Ishikawa (cell line): ENCODE data around the gene SH3RF3.

Experiments used
- CEBPB ChIP-seq: IDR thresholded peaks from 2 replicates; pipeline ENCODE4 v1.6.1; 2012
- CREB1 ChIP-seq: IDR thresholded peaks from 2 replicates; pipeline ENCODE4 v1.6.1; 2012; ENCODE audit warnings: low read depth
- EGR1 ChIP-seq: IDR thresholded peaks from 2 replicates; pipeline ENCODE4 v1.6.1; 2012
- EP300 ChIP-seq: IDR thresholded peaks from 2 replicates; pipeline ENCODE4 v1.6.1; 2012; ENCODE audit warnings: borderline replicate concordance
- FOXM1 ChIP-seq: IDR thresholded peaks from 2 replicates; pipeline ENCODE4 v1.6.1; 2012; ENCODE audit warnings: low read depth, borderline replicate concordance
- NFIC ChIP-seq: IDR thresholded peaks from 2 replicates; pipeline ENCODE4 v1.6.1; 2012
- RAD21 ChIP-seq: IDR thresholded peaks from 2 replicates; pipeline ENCODE4 v1.6.1; 2012; ENCODE audit warnings: low read depth
- REST ChIP-seq: IDR thresholded peaks from 2 replicates; pipeline ENCODE4 v1.6.1; 2012; ENCODE audit warnings: low read depth, mild to moderate bottlenecking
- TAF1 ChIP-seq: IDR thresholded peaks from 2 replicates; pipeline ENCODE4 v1.6.1; 2012; ENCODE audit warnings: low read depth, mild to moderate bottlenecking
- TCF12 ChIP-seq: IDR thresholded peaks from 2 replicates; pipeline ENCODE4 v1.6.1; 2012; ENCODE audit warnings: low read depth
- TEAD4 ChIP-seq: IDR thresholded peaks from 2 replicates; pipeline ENCODE4 v1.6.1; 2012
- YY1 ChIP-seq: IDR thresholded peaks from 2 replicates; pipeline ENCODE4 v1.6.1; 2012; ENCODE audit warnings: low read depth
- ZBTB7A ChIP-seq: IDR thresholded peaks from 2 replicates; pipeline ENCODE4 v1.6.1; 2012; ENCODE audit warnings: low read depth
- TF ChIP-seq, protein P1 (sequence below): IDR thresholded peaks from 2 replicates; pipeline ENCODE4 v1.6.1; 2012
- TF ChIP-seq, protein P2 (sequence below): IDR thresholded peaks from 2 replicates; pipeline ENCODE4 v1.6.1; 2012

Gene SH3RF3

GRCh38 chr2:109129921-109130722 lies 1.1 kb downstream of the SH3RF3 start:
- TF ChIP-seq CEBPB (no peak), TEAD4 (no peak), RAD21 (no peak), REST (no peak), ZBTB7A (no peak), FOXM1 (no peak), TAF1 (no peak), CREB1 (no peak), YY1 (no peak), TCF12 (no peak), EP300 (no peak), EGR1 (no peak), NFIC (no peak)
- TF ChIP-seq, protein P1, sequence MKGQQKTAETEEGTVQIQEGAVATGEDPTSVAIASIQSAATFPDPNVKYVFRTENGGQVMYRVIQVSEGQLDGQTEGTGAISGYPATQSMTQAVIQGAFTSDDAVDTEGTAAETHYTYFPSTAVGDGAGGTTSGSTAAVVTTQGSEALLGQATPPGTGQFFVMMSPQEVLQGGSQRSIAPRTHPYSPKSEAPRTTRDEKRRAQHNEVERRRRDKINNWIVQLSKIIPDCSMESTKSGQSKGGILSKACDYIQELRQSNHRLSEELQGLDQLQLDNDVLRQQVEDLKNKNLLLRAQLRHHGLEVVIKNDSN = no peak
- TF ChIP-seq, protein P2, sequence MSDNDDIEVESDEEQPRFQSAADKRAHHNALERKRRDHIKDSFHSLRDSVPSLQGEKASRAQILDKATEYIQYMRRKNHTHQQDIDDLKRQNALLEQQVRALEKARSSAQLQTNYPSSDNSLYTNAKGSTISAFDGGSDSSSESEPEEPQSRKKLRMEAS = no peak

DNA sequence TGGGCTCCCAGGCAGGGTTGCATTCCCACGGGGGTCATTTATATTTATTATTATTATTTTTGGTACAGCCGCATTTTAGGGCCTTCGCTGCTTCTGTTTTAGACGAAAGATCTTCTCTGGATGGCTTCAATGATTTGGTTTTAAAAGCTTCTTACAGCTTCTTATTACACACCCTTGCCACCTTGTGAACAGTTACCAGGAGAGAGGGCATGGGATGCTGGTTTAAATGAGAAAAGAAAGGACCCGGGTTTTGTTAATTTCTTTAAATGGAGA lies 1.7 kb downstream of the SH3RF3 start:
- TF ChIP-seq REST (no peak), TCF12 (no peak)

DNA sequence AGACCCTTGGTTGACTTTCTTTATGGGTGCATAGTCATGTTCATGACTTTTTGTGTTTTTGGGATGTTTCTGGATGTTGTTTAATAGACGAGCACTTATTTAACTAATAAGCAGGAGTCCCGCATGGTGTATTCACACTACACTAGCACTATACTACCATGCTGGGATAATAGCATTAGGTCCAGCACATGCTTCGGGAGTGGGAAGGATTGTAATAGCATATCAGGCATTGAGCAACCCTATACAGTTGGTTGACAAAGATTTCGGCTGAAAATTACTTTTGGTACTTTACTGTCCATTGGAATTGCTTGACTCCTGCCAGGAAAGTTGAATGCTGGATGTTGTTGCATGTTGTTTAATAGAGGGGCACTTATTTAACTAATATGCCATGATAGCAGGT lies 2.8 kb downstream of the SH3RF3 start:
- TF ChIP-seq REST = no peak
- TF ChIP-seq NFIC = no peak
- TF ChIP-seq CEBPB = no peak
- no peak for TF ChIP-seq YY1
- no peak for TF ChIP-seq EP300
- TF ChIP-seq, protein P1 = no peak
- no peak for TF ChIP-seq TCF12
- TF ChIP-seq CREB1 = no peak
- no peak for TF ChIP-seq FOXM1
- TF ChIP-seq TAF1 = no peak
- no peak for TF ChIP-seq EGR1
- no peak for TF ChIP-seq TEAD4
- TF ChIP-seq, protein P2 = no peak
- no peak for TF ChIP-seq ZBTB7A
- TF ChIP-seq RAD21 = no peak

DNA sequence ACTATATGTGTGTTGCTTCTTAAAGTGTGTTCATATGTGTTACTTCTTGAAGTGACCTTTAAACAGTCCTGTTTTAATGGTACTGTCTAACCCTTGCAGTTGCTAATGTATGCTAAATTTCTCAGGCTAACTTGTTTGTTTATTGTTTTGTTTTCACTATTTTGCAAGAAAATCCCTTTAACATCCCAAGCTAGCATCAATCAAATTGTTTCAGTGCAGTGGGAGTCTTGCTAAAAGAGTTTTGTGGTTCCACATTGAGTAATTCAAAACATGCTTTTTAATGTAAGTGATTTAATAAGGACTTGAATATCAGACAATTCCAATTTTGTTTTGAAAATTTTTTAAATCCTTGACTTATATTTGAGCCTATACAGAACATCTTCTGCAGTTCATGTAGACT lies 3.6 kb downstream of the SH3RF3 start:
- no peak for TF ChIP-seq CREB1
- TF ChIP-seq REST = no peak
- TF ChIP-seq RAD21 = no peak
- no peak for TF ChIP-seq NFIC
- no peak for TF ChIP-seq ZBTB7A
- TF ChIP-seq CEBPB = no peak
- TF ChIP-seq TEAD4 = no peak
- no peak for TF ChIP-seq EGR1
- TF ChIP-seq, protein P2 = no peak
- TF ChIP-seq FOXM1 = no peak
